Loucy (cell line): Measurements from ENCODE around the gene SLC9A9.
A peak's percentile ranks its signal among the peaks of the same experiment; 100 is the strongest.

Experiments used
- H2AFZ ChIP-seq: fragments of 200-600 bp; sonication (generic); 2 replicates; pipeline ENCODE4 v1.6.0; 2016; ENCODE audit warnings: antibody characterized with exemption, mild to moderate bottlenecking, low read length, moderate library complexity
- H3F3A ChIP-seq: fragments of 200-600 bp; 2 replicates; pipeline ENCODE4 v1.6.0; 2016; ENCODE audit warnings: antibody characterized with exemption, low read depth, mild to moderate bottlenecking
- H3K27me3 ChIP-seq: fragments of 200-600 bp; sonication (generic); 2 replicates; pipeline ENCODE4 v1.6.1; 2014; ENCODE audit warnings: low read length, mild to moderate bottlenecking; ENCODE audit not compliant: insufficient read depth, poor library complexity, severe bottlenecking
- H3K36me3 ChIP-seq: fragments of 200-600 bp; sonication (generic); 2 replicates; pipeline ENCODE4 v1.6.1; 2016; ENCODE audit warnings: low read length; ENCODE audit not compliant: insufficient read depth
- H3K4me1 ChIP-seq: fragments of 200-600 bp; sonication (generic); 2 replicates; pipeline ENCODE4 v1.5.1; 2014; ENCODE audit warnings: low read length, mild to moderate bottlenecking; ENCODE audit not compliant: insufficient read depth, poor library complexity, severe bottlenecking
- H3K4me2 ChIP-seq: fragments of 200-600 bp; sonication (generic); 2 replicates; pipeline ENCODE4 v1.6.0; 2014; ENCODE audit warnings: antibody characterized with exemption, low read length, low read depth, mild to moderate bottlenecking; ENCODE audit not compliant: poor library complexity, severe bottlenecking
- H3K4me3 ChIP-seq: fragments of 200-600 bp; sonication (generic); 2 replicates; pipeline ENCODE4 v1.5.1; 2014; ENCODE audit warnings: low read length, mild to moderate bottlenecking, mixed read lengths; ENCODE audit not compliant: poor library complexity, severe bottlenecking
- H3K79me2 ChIP-seq: fragments of 200-600 bp; sonication (generic); 2 replicates; pipeline ENCODE4 v1.6.1; 2014; ENCODE audit warnings: low read length; ENCODE audit not compliant: insufficient read depth
- H3K9ac ChIP-seq: fragments of 200-600 bp; sonication (generic); 2 replicates; pipeline ENCODE4 v1.6.0; 2014; ENCODE audit warnings: mild to moderate bottlenecking, low read depth, low read length, moderate library complexity; ENCODE audit not compliant: poor library complexity, severe bottlenecking
- H3K9me2 ChIP-seq: fragments of 200-600 bp; sonication (generic); replicated peaks from 2 replicates; pipeline ENCODE4 v1.6.1; 2016; ENCODE audit warnings: low read depth, low read length, mixed read lengths
- H3K9me3 ChIP-seq: fragments of 200-600 bp; sonication (generic); 2 replicates; pipeline ENCODE4 v1.6.1; 2014; ENCODE audit warnings: mild to moderate bottlenecking, antibody characterized with exemption, low read length, low read depth; ENCODE audit not compliant: insufficient read depth
- H4K20me1 ChIP-seq: fragments of 200-600 bp; sonication (generic); 2 replicates; pipeline ENCODE4 v1.6.0; 2014; ENCODE audit warnings: antibody characterized with exemption, low read length, mild to moderate bottlenecking; ENCODE audit not compliant: insufficient read depth, poor library complexity, severe bottlenecking
- EZH2phosphoT487 ChIP-seq: fragments of 200-600 bp; IDR thresholded peaks from 2 replicates; pipeline ENCODE4 v1.6.1; 2018; ENCODE audit warnings: antibody characterized with exemption, mild to moderate bottlenecking, moderate library complexity, borderline replicate concordance
- TF ChIP-seq, protein P1 (sequence below): fragments of 200-600 bp; sonication (generic); conservative IDR thresholded peaks from 2 replicates; pipeline ENCODE4 v1.5.1; 2014; ENCODE audit warnings: mild to moderate bottlenecking, antibody characterized with exemption, low read length

The SLC9A9 gene

DNA sequence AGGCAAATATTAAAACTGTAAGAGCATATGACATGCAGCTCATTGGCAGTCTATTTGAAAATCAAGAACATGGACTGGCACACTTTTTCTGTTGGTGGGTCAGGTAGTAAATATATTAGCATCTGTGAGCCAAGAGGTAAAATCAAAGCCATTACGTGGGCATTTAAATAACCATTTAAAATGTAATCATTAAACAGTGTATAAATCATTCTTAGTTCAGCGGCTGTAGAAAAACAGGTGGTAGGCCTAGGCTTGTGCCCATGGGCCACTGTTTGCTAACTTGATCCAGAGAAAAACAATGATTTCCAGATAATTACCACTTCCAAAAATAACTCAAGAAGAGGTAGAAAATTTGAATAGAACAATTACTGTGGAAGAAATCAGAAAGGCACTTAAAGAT is 623.6 kb downstream of the SLC9A9 start:
- Histone ChIP-seq H3F3A (no peaks in the 10 kb centered on the region), H3K27me3 (no peaks in the 10 kb centered on the region), H3K36me3 (no peaks in the 10 kb centered on the region), H3K9me3 (no peaks in the 10 kb centered on the region), H3K4me1 (peaks cover 7% of the 10 kb centered on the region), H3K79me2 (no peaks in the 10 kb centered on the region), H3K9me2 (no peaks in the 10 kb centered on the region), H3K4me3 (no peak overlapping the region), H3K4me2 (no peak overlapping the region), H2AFZ (no peak overlapping the region; the same call in 1 of the 2 replicates), H4K20me1 (no peaks in the 10 kb centered on the region), H3K9ac (no peak overlapping the region)
- no peak for TF ChIP-seq EZH2phosphoT487
- TF ChIP-seq, protein P1, sequence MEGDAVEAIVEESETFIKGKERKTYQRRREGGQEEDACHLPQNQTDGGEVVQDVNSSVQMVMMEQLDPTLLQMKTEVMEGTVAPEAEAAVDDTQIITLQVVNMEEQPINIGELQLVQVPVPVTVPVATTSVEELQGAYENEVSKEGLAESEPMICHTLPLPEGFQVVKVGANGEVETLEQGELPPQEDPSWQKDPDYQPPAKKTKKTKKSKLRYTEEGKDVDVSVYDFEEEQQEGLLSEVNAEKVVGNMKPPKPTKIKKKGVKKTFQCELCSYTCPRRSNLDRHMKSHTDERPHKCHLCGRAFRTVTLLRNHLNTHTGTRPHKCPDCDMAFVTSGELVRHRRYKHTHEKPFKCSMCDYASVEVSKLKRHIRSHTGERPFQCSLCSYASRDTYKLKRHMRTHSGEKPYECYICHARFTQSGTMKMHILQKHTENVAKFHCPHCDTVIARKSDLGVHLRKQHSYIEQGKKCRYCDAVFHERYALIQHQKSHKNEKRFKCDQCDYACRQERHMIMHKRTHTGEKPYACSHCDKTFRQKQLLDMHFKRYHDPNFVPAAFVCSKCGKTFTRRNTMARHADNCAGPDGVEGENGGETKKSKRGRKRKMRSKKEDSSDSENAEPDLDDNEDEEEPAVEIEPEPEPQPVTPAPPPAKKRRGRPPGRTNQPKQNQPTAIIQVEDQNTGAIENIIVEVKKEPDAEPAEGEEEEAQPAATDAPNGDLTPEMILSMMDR, result no peak

DNA sequence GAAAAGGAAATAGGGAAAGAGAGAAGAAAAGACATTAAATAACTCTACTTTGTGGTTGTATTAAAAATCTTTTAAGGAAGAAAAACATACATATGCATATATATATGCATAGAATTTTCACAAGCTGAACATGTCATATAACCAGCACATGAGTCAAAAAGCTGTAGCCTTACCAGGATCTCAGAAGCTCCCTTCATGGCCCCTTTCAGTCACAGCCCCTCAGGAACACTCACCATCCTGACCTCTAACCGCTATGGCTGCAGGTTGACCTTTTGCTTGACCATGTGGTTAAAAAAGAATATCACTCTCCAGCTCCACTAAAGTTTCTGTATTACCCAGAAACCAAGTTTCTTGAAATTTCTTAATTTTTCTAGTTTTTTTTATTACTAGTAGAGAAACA is 625.3 kb downstream of the SLC9A9 start:
- Histone ChIP-seq H3K4me2 (no peak overlapping the region), H3K36me3 (no peaks in the 10 kb centered on the region), H4K20me1 (no peaks in the 10 kb centered on the region), H2AFZ (no peak overlapping the region), H3K9ac (no peak overlapping the region), H3K4me3 (no peak overlapping the region), H3F3A (0 out of 2 replicates have a peak, but pooled peaks cover 3% of the 10 kb centered on the region), H3K27me3 (no peaks in the 10 kb centered on the region), H3K79me2 (no peaks in the 10 kb centered on the region), H3K4me1 (peaks cover 18% of the 10 kb centered on the region), H3K9me3 (no peaks in the 10 kb centered on the region), H3K9me2 (no peaks in the 10 kb centered on the region)
- TF ChIP-seq, protein P1, result no peak
- TF ChIP-seq EZH2phosphoT487, result no peak

DNA sequence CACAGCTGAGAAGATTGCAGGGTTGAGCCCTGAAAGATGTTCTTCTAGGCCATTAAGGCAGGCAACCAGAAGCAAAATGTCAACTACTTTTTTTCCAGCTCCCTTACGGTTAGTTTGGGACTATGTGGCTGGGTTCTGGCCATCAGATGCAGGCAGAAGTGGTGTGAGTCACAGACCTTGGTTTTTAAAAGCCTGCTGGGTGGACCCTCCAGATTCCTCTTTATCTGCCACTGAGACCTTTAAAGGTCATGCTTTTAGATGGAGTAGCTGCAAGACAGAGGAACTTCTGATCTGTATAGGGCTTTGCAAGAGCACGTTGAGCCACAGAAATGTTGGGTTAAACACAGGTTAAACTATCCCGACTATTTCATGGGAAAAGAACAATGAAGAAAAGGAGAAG is 625.8 kb downstream of the SLC9A9 start:
- Histone ChIP-seq H3F3A (0 out of 2 replicates have a peak, but pooled peaks cover 3% of the 10 kb centered on the region), H2AFZ (peak overlapping the region; percentile 29; the same call in 1 of the 2 replicates), H3K9me2 (no peaks in the 10 kb centered on the region), H3K36me3 (no peaks in the 10 kb centered on the region), H4K20me1 (no peaks in the 10 kb centered on the region), H3K4me1 (peaks cover 23% of the 10 kb centered on the region), H3K27me3 (no peaks in the 10 kb centered on the region), H3K4me3 (no peak overlapping the region), H3K79me2 (no peaks in the 10 kb centered on the region), H3K9me3 (no peaks in the 10 kb centered on the region), H3K4me2 (no peak overlapping the region), H3K9ac (no peak overlapping the region)
- TF ChIP-seq, protein P1, result no peak
- TF ChIP-seq EZH2phosphoT487, result no peak
